IPS-18a (cell line): ENCODE data around the gene USP26.
"Not testable (repeated sequence)": the region's sequence is repeated elsewhere in the genome, so short reads cannot be mapped to it uniquely, and the experiment has no call there.

ENCODE experiments used
- H3K27ac ChIP-seq: one replicate; pipeline ENCODE4 v1.5.1; 2013; ENCODE audit warnings: low read length
- H3K27me3 ChIP-seq: one replicate; pipeline ENCODE4 v1.6.1; 2013; ENCODE audit warnings: mild to moderate bottlenecking, low read length; ENCODE audit not compliant: control insufficient read depth, insufficient read depth
- H3K36me3 ChIP-seq: one replicate; pipeline ENCODE4 v1.6.1; 2013; ENCODE audit warnings: low read depth, low read length; ENCODE audit not compliant: control insufficient read depth
- H3K4me1 ChIP-seq: one replicate; pipeline ENCODE4 v1.6.1; 2013; ENCODE audit warnings: low read depth, low read length; ENCODE audit not compliant: control insufficient read depth
- H3K4me3 ChIP-seq: one replicate; pipeline ENCODE4 v1.5.1; 2013; ENCODE audit warnings: low read length
- H3K9ac ChIP-seq: one replicate; pipeline ENCODE4 v1.6.1; 2013; ENCODE audit warnings: mild to moderate bottlenecking, low read length, moderate library complexity
- H3K9me3 ChIP-seq: one replicate; pipeline ENCODE4 v1.6.1; 2013; ENCODE audit warnings: low read depth, low read length; ENCODE audit not compliant: control insufficient read depth

The USP26 gene

DNA sequence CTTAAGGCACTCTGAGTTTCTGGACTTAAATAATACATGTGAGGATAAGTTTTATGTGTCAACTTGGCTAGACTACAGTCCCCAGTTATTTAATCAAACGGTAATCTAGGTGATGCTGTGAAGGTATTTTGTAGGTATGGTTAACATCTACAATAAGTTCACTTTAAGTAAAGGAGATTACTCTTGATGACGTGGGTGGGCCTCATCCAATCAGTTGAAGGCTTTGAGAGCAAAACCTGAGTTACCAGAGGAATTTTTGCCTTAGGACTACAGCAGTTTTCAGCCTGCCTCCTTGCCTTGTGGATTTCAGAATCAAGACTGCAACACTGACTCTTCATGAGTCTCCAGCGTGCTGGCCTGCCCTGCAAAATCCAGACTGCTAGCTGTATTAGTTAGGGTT, 78.7 kb downstream of the USP26 start:
- Histone ChIP-seq H3K4me3 (no peak overlapping the region), H3K36me3 (no peaks in the 10 kb centered on the region), H3K9ac (no peak overlapping the region), H3K27ac (no peak overlapping the region), H3K27me3 (no peaks in the 10 kb centered on the region), H3K4me1 (no peaks in the 10 kb centered on the region), H3K9me3 (no peaks in the 10 kb centered on the region)

DNA sequence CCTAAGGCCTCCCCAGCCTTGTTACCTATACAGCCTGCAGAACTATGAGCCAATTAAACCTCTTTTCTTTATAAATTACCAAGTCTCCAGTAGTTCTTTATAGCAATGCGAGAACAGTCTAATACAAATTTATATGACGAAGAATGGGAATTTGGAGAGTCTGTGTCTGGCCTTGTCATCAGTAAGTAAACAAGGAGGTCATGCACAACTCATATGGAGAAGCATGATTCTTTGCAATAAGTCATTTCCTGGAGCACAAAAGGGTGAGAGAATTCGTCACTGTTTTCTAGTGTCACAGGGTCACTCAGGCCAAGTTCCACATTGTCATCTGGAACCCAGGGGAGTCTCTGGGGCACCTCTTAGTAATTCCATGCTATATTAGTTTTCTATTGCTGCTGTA, 89.5 kb downstream of the USP26 start:
- no peak overlapping the region for H3K9ac ChIP-seq
- peaks cover 13% of the 10 kb centered on the region for H3K9me3 ChIP-seq

DNA sequence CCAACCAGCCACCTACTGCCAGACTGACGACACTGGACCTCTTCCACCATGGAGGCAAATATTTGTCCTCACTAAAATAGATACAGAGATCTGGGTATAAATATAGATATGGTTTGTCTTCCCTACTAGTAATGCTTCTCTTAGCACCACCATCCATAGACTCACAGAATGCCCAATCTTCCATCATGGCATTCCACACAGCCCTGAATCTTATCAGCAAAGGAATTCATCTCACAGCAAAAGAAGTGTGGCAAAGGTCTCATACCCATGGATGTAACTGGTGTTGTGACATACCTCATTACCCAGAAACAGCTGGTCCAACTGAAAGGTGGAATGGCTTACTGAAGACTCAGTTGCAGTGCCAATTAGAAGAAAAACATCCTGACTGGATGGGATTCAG, 91.3 kb downstream of the USP26 start:
- Histone ChIP-seq H3K4me1 (no peaks in the 10 kb centered on the region), H3K27me3 (no peaks in the 10 kb centered on the region), H3K36me3 (no peaks in the 10 kb centered on the region), H3K9me3 (peaks cover 13% of the 10 kb centered on the region), H3K4me3 (no peak overlapping the region), H3K9ac (no peak overlapping the region), H3K27ac (no peak overlapping the region)

More for the DNA sequence above, 89.5 kb downstream of the USP26 start:
- Histone ChIP-seq H3K27ac (no peak overlapping the region), H3K36me3 (no peaks in the 10 kb centered on the region), H3K4me1 (no peaks in the 10 kb centered on the region), H3K27me3 (no peaks in the 10 kb centered on the region), H3K4me3 (no peak overlapping the region)

DNA sequence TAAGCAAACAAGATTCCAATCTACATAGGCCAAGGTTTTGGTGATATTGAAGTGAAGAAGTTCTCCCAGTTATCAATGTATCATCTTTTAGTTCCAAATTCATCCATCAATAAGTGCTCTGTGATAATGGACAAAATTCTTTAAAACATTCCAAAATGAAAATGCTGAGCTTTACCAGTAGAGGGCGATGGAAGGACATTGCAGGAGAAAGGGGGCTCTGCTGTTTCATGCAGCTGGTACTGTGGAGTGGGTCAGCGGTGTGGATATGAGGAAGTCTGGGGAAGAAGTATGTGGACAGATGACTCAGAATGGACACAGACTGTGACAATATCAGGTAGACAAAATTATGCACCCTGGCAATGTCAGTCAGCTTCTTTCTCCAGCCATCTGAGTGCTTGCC, 91.9 kb downstream of the USP26 start:
- no peak overlapping the region for H3K9ac ChIP-seq
- no peaks in the 10 kb centered on the region for H3K36me3 ChIP-seq
- H3K9me3 ChIP-seq = peaks cover 14% of the 10 kb centered on the region
- H3K27ac ChIP-seq = no peak overlapping the region
- H3K4me3 ChIP-seq = no peak overlapping the region
- H3K4me1 ChIP-seq = no peaks in the 10 kb centered on the region
- no peaks in the 10 kb centered on the region for H3K27me3 ChIP-seq

- Histone ChIP-seq H3K27ac (no peak overlapping the region), H3K9me3 (peaks cover 13% of the 10 kb centered on the region), H3K27me3 (no peaks in the 10 kb centered on the region), H3K4me1 (no peaks in the 10 kb centered on the region), H3K4me3 (no peak overlapping the region), H3K9ac (no peak overlapping the region), H3K36me3 (no peaks in the 10 kb centered on the region)
Observed at GRCh38 chrX:132999209-132999608, 97.7 kb downstream of the USP26 start.

GRCh38 chrX:132990835-132991234, 106.1 kb downstream of the USP26 start:
- Histone ChIP-seq H3K9ac (no peak overlapping the region), H3K4me3 (no peak overlapping the region), H3K4me1 (no peaks in the 10 kb centered on the region), H3K36me3 (no peaks in the 10 kb centered on the region), H3K9me3 (peaks cover 6% of the 10 kb centered on the region), H3K27me3 (no peaks in the 10 kb centered on the region), H3K27ac (no peak overlapping the region)

GRCh38 chrX:132986556-132986955, 110.4 kb downstream of the USP26 start:
- Histone ChIP-seq H3K27me3 (no peaks in the 10 kb centered on the region), H3K4me3 (no peak overlapping the region), H3K4me1 (no peaks in the 10 kb centered on the region), H3K9ac (no peak overlapping the region), H3K9me3 (peaks cover 6% of the 10 kb centered on the region), H3K36me3 (no peaks in the 10 kb centered on the region), H3K27ac (no peak overlapping the region)

GRCh38 chrX:132984058-132984650, 112.8 kb downstream of the USP26 start:
- H3K27me3 ChIP-seq = no peaks in the 10 kb centered on the region
- H3K36me3 ChIP-seq = no peaks in the 10 kb centered on the region
- no peaks in the 10 kb centered on the region for H3K4me1 ChIP-seq
- no peak overlapping the region for H3K27ac ChIP-seq
- peaks cover 4% of the 10 kb centered on the region for H3K9me3 ChIP-seq
- no peak overlapping the region for H3K4me3 ChIP-seq
- no peak overlapping the region for H3K9ac ChIP-seq

GRCh38 chrX:132983496-132983895, 113.4 kb downstream of the USP26 start:
- no peak overlapping the region for H3K9ac ChIP-seq
- no peaks in the 10 kb centered on the region for H3K4me1 ChIP-seq
- H3K36me3 ChIP-seq = no peaks in the 10 kb centered on the region
- H3K27me3 ChIP-seq = no peaks in the 10 kb centered on the region
- H3K9me3 ChIP-seq = peaks cover 4% of the 10 kb centered on the region
- no peak overlapping the region for H3K27ac ChIP-seq
- no peak overlapping the region for H3K4me3 ChIP-seq

GRCh38 chrX:132980035-132980434, 116.9 kb downstream of the USP26 start:
- H3K9me3 ChIP-seq, H3K4me1 ChIP-seq, H3K9ac ChIP-seq, H3K4me3 ChIP-seq, H3K27me3 ChIP-seq, H3K27ac ChIP-seq, H3K36me3 ChIP-seq: not testable (repeated sequence)
